H4 (cell line): Measurements from ENCODE around the gene MOK. TPM values are rescaled to one million over a fixed set of nuclear protein-coding genes. Genes with fewer than 3 reads are reported as not detected.

ENCODE experiments used
- DNase-seq: peaks from one replicate; pipeline ENCODE4 v3.0.0-alpha.2; 2015; ENCODE audit warnings: low spot score
- total RNA-seq: library from RNA; depleted of rRNA; stranded (reverse); fragments of >200 nt; shearing (Covaris generic); gene quantifications from 2 replicates; pipeline ENCODE4 v1.2.3, GENCODE V29; 2014

Gene MOK
- total RNA-seq, 1 experiment from 2014 or later, result 2.0 TPM

- no peak for DNase-seq
These were observed 99.4 kb downstream of the MOK start for GRCh38 chr14:102205560-102205959.

DNA sequence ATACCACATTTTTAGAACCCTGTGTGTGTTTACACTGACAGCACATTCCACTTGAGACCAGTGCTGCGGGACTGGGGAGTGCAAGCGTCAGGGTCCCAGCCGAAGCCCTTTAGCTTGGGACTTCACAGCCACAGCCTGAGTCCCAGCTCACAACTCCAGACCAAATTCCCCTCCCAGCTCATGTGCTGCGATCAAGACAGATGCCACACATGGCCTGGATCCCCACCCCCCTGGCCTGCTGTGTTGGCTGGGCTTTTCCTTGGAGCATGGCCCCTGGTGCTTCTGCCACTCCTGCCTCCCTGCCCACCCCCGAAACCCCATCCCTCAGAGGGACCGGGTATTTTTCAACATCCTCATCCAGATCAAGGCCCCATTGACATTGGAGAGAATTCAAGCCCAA lies 101.6 kb downstream of the MOK start:
- DNase-seq, result no peak

DNA sequence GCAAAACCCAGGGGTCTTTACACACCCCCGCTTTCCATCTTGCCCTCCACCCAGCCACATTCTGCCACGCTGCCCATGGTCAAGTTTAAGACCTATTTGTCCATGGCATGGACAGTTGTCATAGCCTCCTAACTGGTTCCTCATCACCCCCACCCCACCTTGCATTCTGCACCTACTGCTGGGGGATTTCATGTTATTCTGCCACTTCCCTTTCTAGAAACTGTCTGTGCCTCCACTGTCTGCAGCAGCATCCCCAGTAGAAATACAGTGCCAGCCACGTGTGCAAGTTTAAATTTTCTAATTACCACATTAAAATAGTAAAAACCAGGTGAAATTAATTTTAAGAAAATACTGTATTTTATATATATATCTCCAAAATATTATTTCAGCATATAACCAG lies 102.0 kb downstream of the MOK start:
- no peak for DNase-seq

DNA sequence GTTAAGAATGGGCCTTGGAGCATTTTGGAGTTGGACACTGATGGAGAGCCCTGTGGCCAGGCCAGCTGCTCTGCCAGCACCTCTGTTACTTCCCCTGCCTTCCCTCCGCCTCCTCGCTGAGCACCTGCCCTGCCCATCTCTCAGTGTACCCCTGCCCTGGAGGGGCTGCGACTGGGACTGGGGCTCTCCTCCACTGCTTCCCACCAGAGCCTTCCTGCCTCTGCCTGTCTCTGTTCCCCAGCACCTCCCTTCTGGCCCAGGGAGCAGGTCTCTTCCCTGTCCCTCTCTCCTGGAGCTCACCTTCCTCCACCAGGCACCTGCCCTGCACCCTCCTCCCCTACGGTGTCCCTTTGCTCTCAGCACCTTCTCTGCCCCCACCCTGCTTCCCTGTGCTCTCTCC lies 103.2 kb downstream of the MOK start:
- no peak for DNase-seq

DNA sequence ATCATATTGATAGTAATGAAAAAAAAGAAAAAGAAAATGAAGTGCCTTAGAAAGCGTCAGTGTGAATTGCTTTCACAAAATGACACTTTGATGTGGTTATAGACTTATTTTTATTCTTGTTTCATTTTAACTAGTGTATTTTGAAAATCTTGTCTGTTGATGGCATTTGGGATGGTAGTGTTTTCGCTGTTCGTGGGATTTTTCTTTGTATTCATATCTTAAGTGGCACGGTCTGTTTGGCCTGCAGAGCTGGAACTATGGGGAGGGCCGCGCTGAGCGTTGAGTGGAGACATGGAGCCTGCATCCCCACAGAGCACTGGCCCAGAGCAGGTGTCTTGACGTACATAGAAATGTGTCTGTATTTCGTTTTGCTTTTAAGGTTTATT lies 103.6 kb downstream of the MOK start:
- no peak for DNase-seq

DNA sequence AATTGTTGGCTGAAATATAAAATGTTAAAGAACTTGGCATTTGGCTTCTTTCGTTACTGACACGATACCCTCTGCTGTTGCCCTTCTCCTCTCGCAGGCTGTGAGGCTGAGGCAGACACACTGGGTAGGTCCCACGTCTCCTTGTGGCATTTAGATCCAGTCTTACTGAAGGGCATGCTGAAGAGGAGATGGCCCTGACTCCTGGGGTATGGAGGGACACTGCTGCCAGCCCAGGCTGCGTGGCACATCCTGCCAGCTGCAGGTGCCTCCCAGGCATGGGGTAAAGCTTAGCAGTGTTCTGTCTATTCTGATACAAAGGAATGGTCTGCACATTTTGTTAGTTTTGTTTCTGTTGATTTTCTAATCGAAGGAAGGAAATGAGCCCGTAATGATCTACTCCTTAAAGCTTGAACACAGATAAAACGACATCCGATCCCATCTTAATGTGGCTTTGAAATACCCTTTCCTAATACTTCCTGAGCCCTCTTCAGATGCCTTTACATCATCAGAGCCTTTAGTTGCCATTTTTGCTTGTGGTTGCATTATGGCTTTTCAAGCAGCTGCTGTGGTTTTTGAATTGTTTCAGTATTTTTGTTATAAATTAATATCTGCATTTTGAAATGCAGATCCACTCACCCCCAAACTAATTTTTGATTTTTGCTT lies 104.1 kb downstream of the MOK start:
- DNase-seq, result no peak

DNA sequence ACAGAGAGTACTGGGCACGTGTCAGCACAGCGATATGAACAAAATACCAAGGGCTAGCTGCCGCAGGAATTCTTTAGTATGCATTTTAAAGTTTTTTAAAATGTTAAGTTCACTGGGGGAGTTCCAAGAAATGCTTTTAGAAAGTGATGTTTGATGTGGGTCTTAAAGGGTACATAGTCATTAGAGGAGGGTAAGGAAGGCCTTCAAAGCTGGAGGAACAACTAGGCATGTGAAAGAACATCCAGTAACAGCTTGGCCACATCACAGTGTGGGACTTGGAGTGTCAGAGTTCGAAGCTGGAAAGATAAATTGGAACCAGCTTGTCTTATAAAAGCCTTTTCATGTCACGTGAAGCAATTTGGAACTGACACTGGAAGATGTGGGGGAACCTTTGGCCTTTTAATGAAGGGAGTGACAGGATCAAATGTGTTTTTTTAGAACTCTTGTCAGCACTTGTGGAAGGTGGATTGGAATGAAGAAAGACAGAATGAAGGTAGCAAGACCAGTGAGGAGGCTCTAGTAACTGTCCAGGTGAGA lies 107.6 kb downstream of the MOK start:
- DNase-seq, result no peak

DNA sequence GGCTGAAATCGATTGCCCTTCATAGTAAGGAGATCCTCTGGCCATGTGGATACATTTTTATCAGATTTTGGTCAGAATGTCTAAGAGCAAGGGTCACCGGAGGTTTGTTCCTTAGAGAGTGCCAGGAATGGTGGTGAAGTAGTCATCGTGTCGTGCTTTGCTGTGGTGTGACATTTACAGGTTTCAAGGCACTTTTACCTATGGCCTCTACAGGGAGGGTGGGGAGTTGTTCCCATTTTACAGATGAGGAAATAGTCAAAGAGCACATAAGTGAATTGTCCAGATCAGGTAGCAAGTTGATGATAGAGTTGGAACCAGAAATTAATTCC lies 108.1 kb downstream of the MOK start:
- no peak for DNase-seq

- no peak for DNase-seq
These were observed 108.7 kb downstream of the MOK start for GRCh38 chr14:102196039-102196901.

GRCh38 chr14:102195446-102195845 lies 109.5 kb downstream of the MOK start:
- no peak for DNase-seq

GRCh38 chr14:102194856-102195255 lies 110.1 kb downstream of the MOK start:
- no peak for DNase-seq

GRCh38 chr14:102192840-102193502 lies 112.0 kb downstream of the MOK start:
- DNase-seq, result no peak

DNA sequence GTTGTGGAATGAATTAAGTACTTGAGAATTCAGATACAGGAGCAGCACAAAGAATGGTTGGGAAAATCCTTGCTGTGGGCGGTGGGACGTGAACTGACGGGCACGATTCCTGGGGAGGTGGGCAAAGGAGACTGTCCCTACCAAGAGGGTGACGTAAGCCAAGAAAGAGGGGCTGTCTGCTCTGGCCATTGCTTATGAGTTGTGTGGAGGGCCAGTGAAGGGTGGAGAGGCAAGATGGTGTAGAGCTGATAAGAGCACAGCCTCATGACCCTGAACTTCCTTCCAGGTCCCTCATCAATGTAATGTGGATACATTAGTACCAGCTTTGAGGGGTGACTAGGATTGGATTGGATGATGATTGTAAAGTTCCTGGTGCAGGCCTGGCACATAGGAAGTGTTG lies 115.1 kb downstream of the MOK start:
- DNase-seq, result no peak

DNA sequence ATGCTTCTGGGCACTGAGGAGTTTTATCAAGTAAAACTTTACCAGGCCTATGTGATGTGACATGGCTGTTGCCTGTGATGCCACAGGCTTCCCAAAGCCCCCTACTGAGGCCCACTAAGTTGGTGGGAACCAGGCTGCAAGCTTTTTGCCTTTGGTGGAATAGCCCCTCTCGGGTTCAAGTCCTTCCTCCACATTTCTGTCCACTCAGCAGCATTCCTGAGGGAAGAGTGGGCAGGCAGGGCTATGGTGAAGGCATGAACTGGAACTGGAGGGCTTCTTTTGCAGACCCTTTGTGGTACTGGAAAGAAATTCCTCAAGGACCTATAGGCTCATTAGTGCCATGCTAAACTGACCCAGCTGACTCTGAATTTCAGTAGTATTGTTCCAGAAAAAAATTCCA lies 116.8 kb downstream of the MOK start:
- no peak for DNase-seq

GRCh38 chr14:102187568-102188001 lies 117.4 kb downstream of the MOK start:
- no peak for DNase-seq

DNA sequence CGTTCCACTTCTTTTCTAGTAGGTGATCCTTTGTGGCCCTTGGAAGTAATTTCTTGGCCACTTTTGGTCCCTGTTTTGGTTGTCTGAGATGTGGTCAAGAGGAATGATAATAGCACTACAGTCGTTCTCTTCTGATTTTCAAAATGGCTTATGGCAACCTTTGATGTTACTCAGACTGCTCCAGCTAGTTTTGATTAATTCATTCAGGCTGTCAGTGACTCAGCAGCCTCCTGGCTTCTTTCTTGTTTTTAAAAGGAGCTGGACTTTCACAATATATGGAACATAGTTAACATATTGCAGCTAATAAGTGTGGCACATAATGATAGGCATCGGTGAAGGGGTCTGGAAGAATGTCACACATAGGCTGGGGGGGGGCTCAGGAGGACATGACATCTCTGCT lies 117.9 kb downstream of the MOK start:
- peak; percentile 62 for DNase-seq

GRCh38 chr14:102185360-102185759 lies 119.6 kb downstream of the MOK start:
- DNase-seq, result no peak

DNA sequence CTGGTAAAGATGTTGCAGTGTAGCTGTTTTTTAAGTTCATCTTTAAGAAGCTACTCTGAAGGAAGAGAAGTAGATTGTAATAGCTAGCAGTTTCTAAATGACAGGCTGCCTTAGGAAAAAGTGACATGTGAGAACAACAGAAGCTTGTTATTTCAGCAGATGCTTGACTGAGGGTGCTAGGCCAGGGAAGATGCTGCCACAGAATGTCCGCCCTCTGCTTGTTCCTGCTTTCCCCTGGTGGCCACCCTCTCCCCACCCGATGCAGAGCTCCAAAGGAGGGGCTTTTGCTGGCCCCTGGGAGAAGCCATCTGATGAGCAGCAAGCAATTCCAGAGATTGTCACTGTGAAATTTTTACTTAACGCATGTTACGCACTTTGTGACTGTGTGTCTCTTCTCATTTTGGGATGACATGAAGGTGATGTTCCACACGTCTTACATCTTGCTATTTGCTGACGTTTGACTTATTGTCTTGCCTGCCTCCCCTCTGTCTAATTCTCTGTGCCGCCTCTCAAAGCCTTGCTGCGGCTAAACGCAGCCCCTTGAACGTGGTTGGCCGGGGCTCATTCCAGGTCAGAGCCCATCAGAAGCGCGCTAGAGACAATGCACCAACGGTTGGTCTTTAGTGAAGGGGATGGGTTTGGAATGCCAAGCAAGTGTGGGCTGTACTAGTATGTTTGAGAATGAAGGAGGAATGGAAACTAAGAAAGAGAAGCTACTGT lies 120.5 kb downstream of the MOK start:
- no peak for DNase-seq

DNA sequence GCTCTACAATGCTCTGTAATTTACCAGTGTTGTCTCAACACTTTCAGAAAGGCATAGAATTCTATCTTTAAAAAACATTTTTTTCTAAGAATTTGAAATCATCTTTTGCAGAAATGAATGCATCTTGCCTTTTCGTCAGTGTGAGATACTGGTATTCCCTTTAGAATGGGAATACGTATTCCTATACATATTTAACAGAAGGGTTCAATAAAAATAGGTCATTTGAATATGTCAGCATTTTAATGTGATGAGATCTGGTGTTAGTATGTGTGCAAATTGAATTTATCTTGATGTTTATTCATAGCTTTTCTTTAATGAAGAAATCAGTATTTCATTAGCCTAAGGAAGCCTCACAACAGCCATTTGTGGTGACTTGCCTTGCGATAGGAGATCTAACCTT lies 121.1 kb downstream of the MOK start:
- no peak for DNase-seq

DNA sequence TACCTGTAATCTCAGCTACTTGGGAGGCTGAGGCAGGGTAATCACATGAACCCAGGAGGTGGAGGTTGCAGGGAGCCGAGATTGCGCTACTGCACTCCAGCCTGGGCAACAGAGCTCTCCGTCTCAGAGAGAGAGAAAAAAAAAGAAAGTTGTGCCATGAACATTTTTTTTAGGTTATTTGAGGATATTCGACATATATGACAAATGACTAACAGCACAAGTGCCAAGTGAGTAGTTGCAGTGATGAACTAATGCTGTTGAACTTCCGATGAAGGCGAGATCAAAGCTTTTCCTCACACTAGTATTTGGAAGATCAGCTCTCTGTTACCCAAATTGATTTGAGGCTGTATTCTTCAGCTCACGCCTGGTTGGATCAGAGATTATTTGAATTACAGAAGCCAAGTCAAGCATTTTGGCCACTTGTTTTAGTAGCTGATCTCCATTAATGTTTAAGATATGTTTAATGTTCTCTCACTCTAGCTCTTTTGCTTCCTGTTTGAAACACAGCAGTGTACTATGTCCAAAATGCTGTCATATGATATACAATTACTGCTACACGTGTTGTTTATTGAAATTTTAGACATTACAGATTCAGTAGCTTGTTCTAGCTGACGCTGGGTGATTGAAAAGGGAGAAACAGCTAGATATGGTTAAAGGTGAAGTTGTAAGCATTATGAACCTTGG lies 121.9 kb downstream of the MOK start:
- no peak for DNase-seq

DNA sequence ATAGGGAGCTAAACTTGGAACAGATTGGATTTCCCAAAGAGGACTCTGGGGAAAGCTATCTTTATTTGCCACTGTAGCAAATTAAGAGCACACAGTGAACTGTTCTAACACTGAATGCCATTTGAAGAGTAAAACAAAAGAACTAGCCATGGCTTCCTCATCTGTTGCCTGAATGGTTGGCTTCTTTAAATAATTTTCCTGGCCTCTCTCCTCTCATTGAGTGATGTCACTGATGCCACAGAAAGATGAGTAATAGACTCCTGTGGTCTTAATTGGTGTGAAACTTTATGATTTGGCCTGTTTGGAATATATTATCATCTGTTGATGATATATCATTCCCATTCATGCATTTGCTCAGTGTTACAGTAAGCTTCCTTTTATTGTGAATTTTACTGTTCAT lies 122.8 kb downstream of the MOK start:
- DNase-seq, result no peak
